ENCODE data around the gene SLC25A23. TPM values are rescaled to one million over a fixed set of nuclear protein-coding genes. Genes with fewer than 3 reads are reported as not detected.

The SLC25A23 gene
- total RNA-seq, 4 donors from 2014 or later: 13.8 to 69.1 (median 36.5) TPM

DNA sequence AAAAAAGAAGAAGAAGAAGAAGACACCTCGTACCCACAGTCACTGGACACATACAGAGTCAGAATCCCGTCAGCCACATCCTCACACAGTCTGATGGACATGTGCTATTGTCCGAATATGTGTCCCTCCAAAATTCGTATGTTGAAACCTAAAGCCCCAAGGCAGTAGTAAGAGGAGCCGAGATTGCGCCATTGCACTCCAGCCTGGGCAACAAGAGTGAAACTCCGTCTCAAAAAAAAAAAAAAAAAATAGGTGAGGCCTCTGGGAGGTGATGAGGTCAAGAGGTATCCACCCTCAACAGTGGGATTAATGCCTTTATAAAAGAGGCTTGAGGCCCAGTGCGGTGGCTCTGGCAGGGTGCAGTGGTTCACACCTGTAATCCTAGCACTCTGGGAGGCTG is 24.6 kb upstream of the SLC25A23 start:
- no peak for TF ChIP-seq POLR2A (IDR thresholded peaks at IDR 0.05)
- TF ChIP-seq, protein P1, sequence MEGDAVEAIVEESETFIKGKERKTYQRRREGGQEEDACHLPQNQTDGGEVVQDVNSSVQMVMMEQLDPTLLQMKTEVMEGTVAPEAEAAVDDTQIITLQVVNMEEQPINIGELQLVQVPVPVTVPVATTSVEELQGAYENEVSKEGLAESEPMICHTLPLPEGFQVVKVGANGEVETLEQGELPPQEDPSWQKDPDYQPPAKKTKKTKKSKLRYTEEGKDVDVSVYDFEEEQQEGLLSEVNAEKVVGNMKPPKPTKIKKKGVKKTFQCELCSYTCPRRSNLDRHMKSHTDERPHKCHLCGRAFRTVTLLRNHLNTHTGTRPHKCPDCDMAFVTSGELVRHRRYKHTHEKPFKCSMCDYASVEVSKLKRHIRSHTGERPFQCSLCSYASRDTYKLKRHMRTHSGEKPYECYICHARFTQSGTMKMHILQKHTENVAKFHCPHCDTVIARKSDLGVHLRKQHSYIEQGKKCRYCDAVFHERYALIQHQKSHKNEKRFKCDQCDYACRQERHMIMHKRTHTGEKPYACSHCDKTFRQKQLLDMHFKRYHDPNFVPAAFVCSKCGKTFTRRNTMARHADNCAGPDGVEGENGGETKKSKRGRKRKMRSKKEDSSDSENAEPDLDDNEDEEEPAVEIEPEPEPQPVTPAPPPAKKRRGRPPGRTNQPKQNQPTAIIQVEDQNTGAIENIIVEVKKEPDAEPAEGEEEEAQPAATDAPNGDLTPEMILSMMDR (IDR thresholded peaks at IDR 0.05): no peak
- no peaks in the 10 kb centered on the region for H3K36me3 ChIP-seq
- no peaks in the 10 kb centered on the region for H3K4me1 ChIP-seq
- intact Hi-C loops (cut with DNase I; ENCODE audit: low total_unique reads): no loop called here
- H3K27me3 ChIP-seq: no peaks in the 10 kb centered on the region
- H3K4me3 ChIP-seq: no peak overlapping the region
- H3K27ac ChIP-seq: no peak overlapping the region
- DNase-seq: no peak
- no peaks in the 10 kb centered on the region for H3K9me3 ChIP-seq

DNA sequence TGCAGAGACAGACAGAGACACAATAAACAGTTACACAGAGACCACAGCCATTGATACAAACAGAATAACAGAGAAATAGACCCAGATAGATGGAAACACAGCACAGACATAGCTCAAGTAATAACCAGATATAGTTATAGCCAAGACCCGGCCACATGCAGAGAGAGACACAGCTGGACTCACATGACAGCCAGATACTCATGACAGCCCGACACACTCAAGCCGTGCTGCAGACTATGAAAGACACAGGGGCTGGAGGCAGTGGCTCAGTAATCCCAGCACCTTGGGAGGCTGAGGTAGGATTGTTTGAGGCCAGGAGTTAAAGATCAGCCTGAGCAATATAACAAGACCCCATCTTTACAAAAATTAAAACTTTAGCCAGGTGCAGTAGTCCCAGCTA is 23.6 kb upstream of the SLC25A23 start:
- no peaks in the 10 kb centered on the region for H3K9me3 ChIP-seq
- intact Hi-C loops (cut with DNase I; ENCODE audit: low total_unique reads): no loop called here
- DNase-seq: no peak
- no peak overlapping the region for H3K4me3 ChIP-seq
- H3K4me1 ChIP-seq: no peaks in the 10 kb centered on the region
- no peaks in the 10 kb centered on the region for H3K27me3 ChIP-seq
- no peaks in the 10 kb centered on the region for H3K36me3 ChIP-seq
- TF ChIP-seq, protein P1 (IDR thresholded peaks at IDR 0.05): no peak
- TF ChIP-seq POLR2A (IDR thresholded peaks at IDR 0.05): no peak
- H3K27ac ChIP-seq: no peak overlapping the region

DNA sequence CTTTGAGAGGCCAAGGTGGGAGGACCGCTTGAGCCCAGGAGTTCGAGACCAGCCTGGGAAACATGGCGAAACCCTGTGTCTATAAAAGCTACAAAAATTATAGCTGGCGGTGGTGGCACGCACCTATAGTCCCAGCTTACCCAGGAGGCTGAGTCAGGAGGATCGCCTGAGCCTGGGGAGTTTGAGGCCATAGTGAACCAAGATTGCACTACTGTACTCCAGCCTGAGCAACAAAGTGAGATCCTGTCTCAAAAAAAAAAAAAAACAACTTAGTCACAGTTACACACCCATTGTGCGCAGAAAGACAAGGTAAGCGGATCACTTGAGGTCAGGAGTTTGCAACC is 22.7 kb upstream of the SLC25A23 start:
- no peak overlapping the region for H3K4me3 ChIP-seq
- no peaks in the 10 kb centered on the region for H3K27me3 ChIP-seq
- H3K4me1 ChIP-seq: no peaks in the 10 kb centered on the region
- H3K27ac ChIP-seq: no peak overlapping the region
- TF ChIP-seq, protein P1 (IDR thresholded peaks at IDR 0.05): no peak
- TF ChIP-seq POLR2A (IDR thresholded peaks at IDR 0.05): no peak
- no peak for DNase-seq
- H3K36me3 ChIP-seq: no peaks in the 10 kb centered on the region
- intact Hi-C loops (cut with DNase I; ENCODE audit: low total_unique reads): no loop called here
- no peaks in the 10 kb centered on the region for H3K9me3 ChIP-seq

DNA sequence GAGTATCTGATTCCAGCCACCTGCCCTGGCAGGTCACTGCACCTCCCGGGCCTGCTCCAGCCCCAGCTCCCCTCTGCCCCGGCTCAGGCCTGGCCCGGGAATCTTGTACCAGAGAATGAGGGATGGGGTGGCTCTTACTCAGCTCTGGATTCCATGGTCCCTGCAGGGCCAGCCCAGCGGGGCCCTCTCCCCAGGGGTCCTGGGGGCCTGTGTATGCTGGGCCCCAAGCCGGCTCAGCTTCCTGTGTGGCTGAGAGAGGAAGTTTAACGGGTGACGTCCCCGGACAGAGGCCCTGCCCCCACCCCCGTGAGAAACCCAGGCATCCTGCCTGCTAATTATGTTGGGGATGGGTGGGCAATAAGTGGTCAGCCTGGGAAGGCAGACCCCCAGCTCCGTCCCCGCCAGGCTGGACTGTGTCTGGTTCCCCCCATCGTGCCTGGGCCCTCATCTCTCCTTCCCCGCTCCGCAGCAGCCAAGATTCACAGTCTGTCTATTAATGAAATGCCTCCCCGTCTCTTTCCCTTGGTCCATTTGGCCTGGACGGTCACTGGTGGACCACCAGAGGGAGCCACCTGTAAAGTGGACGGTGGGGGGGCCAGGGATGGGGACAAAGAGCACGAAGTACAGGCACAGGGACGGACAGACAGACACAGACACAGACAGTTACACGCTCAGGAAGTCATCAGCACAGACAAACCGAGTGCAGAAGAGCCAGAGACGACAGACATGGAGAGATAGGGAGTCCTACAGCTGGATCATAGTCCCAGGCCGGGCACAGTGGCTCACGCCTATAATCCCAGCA is 22.1 kb upstream of the SLC25A23 start, which contains the start of gene DENND1C:
Gene DENND1C (minus strand): TSS at position 247 of the 802 bp plus-strand sequence. CDS start 92 bp downstream, at position 155.
- peaks cover 0 to 3% of the 10 kb centered on the region in 2 donors for H3K27me3 ChIP-seq
- no peak within 1 kb of the TSS for H3K27ac ChIP-seq
- intact Hi-C loops (cut with DNase I; ENCODE audit: low total_unique reads): no loop called here
- DNase-seq: no peak
- TF ChIP-seq, protein P1 (IDR thresholded peaks at IDR 0.05): peak in 1 of 4 experiments; percentile 4
- TF ChIP-seq POLR2A (IDR thresholded peaks at IDR 0.05): no peak
- H3K36me3 ChIP-seq: no peaks in the 10 kb centered on the region
- no peak within 1 kb of the TSS for H3K4me3 ChIP-seq
- H3K4me1 ChIP-seq: peaks cover 0 to 4% of the 10 kb centered on the region in 2 donors
- H3K9me3 ChIP-seq: no peaks in the 10 kb centered on the region

DNA sequence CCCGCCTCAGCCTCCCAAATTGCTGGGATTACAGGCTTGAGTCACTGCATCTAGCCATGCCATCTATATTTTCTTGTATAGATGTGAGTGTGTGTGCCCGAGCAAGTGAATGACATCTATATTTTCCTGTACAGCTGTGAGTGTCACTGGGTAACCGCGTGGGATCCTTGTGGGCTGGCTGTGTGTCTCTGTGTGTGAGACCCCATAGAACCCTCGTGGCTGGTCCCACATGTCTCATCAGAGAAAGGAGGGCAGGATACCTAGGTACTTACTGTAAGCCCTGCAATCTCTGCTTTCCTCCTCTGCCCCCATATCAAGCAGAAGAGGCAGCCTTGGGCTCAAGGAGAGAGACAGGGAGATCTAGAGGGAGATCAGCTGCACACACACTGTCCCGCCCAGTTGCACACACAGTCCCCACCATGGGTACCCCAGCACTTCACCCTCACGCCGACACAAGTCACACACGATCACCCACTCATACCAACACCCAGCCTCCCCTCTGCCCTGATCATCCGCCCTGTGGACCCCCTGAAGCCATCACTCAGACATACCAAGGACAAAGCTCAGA is 21.3 kb upstream of the SLC25A23 start:
- H3K27me3 ChIP-seq: peaks cover under 1 to 12% of the 10 kb centered on the region in 2 donors
- peaks cover 0 to 12% of the 10 kb centered on the region in 2 donors for H3K4me1 ChIP-seq
- H3K27ac ChIP-seq: no peak overlapping the region
- DNase-seq: no peak
- TF ChIP-seq, protein P1 (IDR thresholded peaks at IDR 0.05): no peak
- TF ChIP-seq POLR2A (IDR thresholded peaks at IDR 0.05): no peak
- intact Hi-C loops (cut with DNase I; ENCODE audit: low total_unique reads): no loop called here
- H3K9me3 ChIP-seq: no peaks in the 10 kb centered on the region
- H3K36me3 ChIP-seq: no peaks in the 10 kb centered on the region
- no peak overlapping the region for H3K4me3 ChIP-seq

Measured in uterus (tissue), 4 donors.